Astrocyte (in vitro differentiated cells and primary cell): ENCODE measurements around the gene DYNC2I2.

Experiments
- EZH2 ChIP-seq: IDR thresholded peaks from 2 replicates; pipeline ENCODE4 v1.6.1; 2012; ENCODE audit warnings: mild to moderate bottlenecking, low read length, inconsistent platforms; ENCODE audit not compliant: insufficient read depth
- TF ChIP-seq, protein P1 (sequence below): IDR thresholded peaks from 2 replicates; pipeline ENCODE4 v1.5.1; 2011; ENCODE audit warnings: low read depth, mild to moderate bottlenecking, inconsistent platforms, low read length, moderate library complexity; ENCODE audit not compliant: insufficient read depth

DNA sequence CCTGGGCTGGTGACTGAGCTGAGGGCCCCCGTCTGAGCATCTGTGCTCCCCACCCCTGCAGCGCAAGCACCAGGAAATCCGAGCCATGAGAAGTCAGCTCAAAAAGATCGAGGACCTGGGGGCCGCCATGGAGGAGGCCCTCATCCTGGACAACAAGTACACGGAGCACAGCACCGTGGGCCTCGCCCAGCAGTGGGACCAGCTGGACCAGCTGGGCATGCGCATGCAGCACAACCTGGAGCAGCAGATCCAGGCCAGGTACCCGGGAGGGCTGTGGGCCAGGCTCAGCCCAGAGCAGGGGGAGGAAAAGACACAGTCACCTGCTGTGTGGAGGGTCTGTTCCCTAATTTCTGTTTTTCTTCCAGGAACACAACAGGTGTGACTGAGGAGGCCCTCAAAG, 24.6 kb downstream of the DYNC2I2 start:
- TF ChIP-seq, protein P1, sequence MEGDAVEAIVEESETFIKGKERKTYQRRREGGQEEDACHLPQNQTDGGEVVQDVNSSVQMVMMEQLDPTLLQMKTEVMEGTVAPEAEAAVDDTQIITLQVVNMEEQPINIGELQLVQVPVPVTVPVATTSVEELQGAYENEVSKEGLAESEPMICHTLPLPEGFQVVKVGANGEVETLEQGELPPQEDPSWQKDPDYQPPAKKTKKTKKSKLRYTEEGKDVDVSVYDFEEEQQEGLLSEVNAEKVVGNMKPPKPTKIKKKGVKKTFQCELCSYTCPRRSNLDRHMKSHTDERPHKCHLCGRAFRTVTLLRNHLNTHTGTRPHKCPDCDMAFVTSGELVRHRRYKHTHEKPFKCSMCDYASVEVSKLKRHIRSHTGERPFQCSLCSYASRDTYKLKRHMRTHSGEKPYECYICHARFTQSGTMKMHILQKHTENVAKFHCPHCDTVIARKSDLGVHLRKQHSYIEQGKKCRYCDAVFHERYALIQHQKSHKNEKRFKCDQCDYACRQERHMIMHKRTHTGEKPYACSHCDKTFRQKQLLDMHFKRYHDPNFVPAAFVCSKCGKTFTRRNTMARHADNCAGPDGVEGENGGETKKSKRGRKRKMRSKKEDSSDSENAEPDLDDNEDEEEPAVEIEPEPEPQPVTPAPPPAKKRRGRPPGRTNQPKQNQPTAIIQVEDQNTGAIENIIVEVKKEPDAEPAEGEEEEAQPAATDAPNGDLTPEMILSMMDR, result no peak
- no peak for TF ChIP-seq EZH2
